Gastroesophageal sphincter (tissue), 4 donors: ENCODE measurements around the gene C7orf33. TPM values are rescaled to one million over a fixed set of nuclear protein-coding genes. Genes with fewer than 3 reads are reported as not detected.

ENCODE experiments used
- ATAC-seq: fragments of 150-250 bp; one replicate; pipeline ENCODE4 v1.9.1; 2016; ENCODE audit warnings: mild to moderate bottlenecking, moderate library complexity
- H3K27ac ChIP-seq, 4 donors: fragments of 200-600 bp; sonication (generic) in 3 of 4; 1 replicate in 3 of 4; 2 replicates in 1 of 4; pipeline ENCODE4 v1.5.1; 2016 to 2019
- H3K27me3 ChIP-seq: fragments of 200-600 bp; sonication (generic); one replicate; pipeline ENCODE4 v1.5.1; 2019
- H3K36me3 ChIP-seq, 2 donors: fragments of 200-600 bp; sonication (generic); one replicate each; pipeline ENCODE4 v1.5.1; 2019; ENCODE audit warnings: control low read depth in 1 of 2
- H3K4me1 ChIP-seq, 3 donors: fragments of 200-600 bp; sonication (generic); 1 replicate in 2 of 3; 2 replicates in 1 of 3; pipeline ENCODE4 v1.5.1; 2016 to 2019; ENCODE audit warnings: control low read depth in 2 of 3
- H3K4me3 ChIP-seq, 2 donors: fragments of 200-600 bp; sonication (generic); one replicate each; pipeline ENCODE4 v1.5.1; 2019; ENCODE audit warnings: mild to moderate bottlenecking in 1 of 2, moderate library complexity in 1 of 2
- H3K9me3 ChIP-seq, 3 donors: fragments of 200-600 bp; sonication (generic); one replicate each; pipeline ENCODE4 v1.5.1; 2017 to 2019; ENCODE audit warnings: control low read depth in 2 of 3
- EP300 ChIP-seq: sonication (generic); formaldehyde crosslinking; IDR thresholded peaks from one replicate; pipeline ENCODE4 v1.6.1; 2017; ENCODE audit warnings: antibody characterized with exemption, mild to moderate bottlenecking
- POLR2A ChIP-seq, 2 donors: fragments of 450-650 bp; IDR thresholded peaks; one replicate each; pipeline ENCODE4 v1.6.1; 2017; ENCODE audit warnings: antibody characterized with exemption in 2 of 2, mild to moderate bottlenecking in 2 of 2, moderate library complexity in 1 of 2
- POLR2AphosphoS5 ChIP-seq: sonication (generic); formaldehyde crosslinking; IDR thresholded peaks from one replicate; pipeline ENCODE4 v1.6.1; 2017; ENCODE audit warnings: antibody characterized with exemption
- WGBS, 2 donors: methylation state at CpG; one replicate each; pipeline ENCODE4 v1.1.5; 2018; ENCODE audit warnings: low coverage in 1 of 2; 5-methylcytosine and 5-hydroxymethylcytosine counted together
- total RNA-seq, 4 donors: library from RNA; depleted of rRNA; stranded (reverse); fragments of >200 nt; gene quantifications; one replicate each; pipeline ENCODE4 v1.1.0, GENCODE V29; 2016
- TF ChIP-seq, protein P1 (sequence below), 4 experiments: fragments of 200-600 bp in 2 of 4; fragments of 450-650 bp in 2 of 4; sonication (generic) in 1 of 4; IDR thresholded peaks; one replicate each; pipeline ENCODE4 v1.5.1; 2017 to 2019; ENCODE audit warnings: antibody characterized with exemption in 4 of 4, mild to moderate bottlenecking in 2 of 4, moderate library complexity in 2 of 4

Gene C7orf33
- total RNA-seq, 4 donors from 2014 or later: not detected

DNA sequence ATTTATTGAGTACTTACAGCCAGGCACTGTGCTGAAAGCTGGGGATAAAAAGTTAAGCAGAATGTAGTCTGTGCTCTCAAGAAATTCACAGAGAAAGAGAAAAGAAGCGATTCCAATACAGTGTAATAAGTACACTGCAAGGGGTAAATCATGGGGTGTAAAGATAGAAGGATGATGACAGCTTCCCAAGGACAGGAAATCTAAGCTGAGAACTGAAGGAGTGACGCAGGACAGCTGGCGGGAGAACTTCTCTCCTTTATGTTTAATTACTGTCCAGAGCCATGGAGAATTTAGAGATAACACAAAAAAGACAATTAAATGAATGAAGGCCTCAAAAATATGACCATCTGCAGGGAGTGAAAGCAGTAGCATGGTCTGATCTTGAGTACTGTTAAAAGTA lies 34.8 kb downstream of the C7orf33 start:
- peaks cover 15% of the 10 kb centered on the region for H3K27me3 ChIP-seq
- ATAC-seq: no peak
- H3K4me1 ChIP-seq: peaks cover 0 to 3% (median 0%) of the 10 kb centered on the region in 3 donors
- TF ChIP-seq POLR2A (IDR thresholded peaks at IDR 0.05) (no peak), POLR2AphosphoS5 (no peak), EP300 (no peak)
- TF ChIP-seq, protein P1, sequence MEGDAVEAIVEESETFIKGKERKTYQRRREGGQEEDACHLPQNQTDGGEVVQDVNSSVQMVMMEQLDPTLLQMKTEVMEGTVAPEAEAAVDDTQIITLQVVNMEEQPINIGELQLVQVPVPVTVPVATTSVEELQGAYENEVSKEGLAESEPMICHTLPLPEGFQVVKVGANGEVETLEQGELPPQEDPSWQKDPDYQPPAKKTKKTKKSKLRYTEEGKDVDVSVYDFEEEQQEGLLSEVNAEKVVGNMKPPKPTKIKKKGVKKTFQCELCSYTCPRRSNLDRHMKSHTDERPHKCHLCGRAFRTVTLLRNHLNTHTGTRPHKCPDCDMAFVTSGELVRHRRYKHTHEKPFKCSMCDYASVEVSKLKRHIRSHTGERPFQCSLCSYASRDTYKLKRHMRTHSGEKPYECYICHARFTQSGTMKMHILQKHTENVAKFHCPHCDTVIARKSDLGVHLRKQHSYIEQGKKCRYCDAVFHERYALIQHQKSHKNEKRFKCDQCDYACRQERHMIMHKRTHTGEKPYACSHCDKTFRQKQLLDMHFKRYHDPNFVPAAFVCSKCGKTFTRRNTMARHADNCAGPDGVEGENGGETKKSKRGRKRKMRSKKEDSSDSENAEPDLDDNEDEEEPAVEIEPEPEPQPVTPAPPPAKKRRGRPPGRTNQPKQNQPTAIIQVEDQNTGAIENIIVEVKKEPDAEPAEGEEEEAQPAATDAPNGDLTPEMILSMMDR (IDR thresholded peaks at IDR 0.05): no peak
- no peak overlapping the region for H3K27ac ChIP-seq
- H3K9me3 ChIP-seq: no peaks in the 10 kb centered on the region
- no peaks in the 10 kb centered on the region for H3K36me3 ChIP-seq
- H3K4me3 ChIP-seq: no peak overlapping the region
- WGBS, 2 donors: 57 to 66% methylated on average over 3 of the region's 3 CpGs

DNA sequence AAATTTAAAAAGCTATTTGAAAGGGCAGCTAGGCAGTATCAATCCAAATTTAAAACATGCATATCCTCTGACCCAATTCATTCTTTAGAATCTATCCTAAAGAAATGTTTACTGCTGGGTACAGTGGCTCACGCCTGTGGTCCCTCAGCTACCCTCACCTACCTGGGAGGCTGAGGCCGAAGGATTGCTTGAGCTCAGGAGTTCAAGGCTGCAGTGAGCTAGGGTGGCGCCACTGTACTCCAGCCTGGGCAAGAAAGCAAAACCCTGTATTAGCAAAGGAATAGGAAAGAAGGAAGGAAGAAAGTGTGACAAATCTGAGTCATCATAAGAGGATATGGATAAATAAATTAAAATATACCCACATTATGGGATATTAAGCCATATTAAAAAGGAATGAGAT lies 36.3 kb downstream of the C7orf33 start:
- Histone ChIP-seq H3K36me3 (no peaks in the 10 kb centered on the region), H3K27ac (no peak overlapping the region), H3K27me3 (peaks cover 16% of the 10 kb centered on the region), H3K4me3 (no peak overlapping the region), H3K4me1 (peaks cover 0 to 3% (median 0%) of the 10 kb centered on the region in 3 donors), H3K9me3 (no peaks in the 10 kb centered on the region)
- no peak for ATAC-seq
- WGBS, 2 donors: 60 to 70% methylated on average over 1 to 3 of the region's 3 CpGs
- TF ChIP-seq POLR2AphosphoS5: no peak
- TF ChIP-seq, protein P1 (IDR thresholded peaks at IDR 0.05): no peak
- TF ChIP-seq EP300: no peak

DNA sequence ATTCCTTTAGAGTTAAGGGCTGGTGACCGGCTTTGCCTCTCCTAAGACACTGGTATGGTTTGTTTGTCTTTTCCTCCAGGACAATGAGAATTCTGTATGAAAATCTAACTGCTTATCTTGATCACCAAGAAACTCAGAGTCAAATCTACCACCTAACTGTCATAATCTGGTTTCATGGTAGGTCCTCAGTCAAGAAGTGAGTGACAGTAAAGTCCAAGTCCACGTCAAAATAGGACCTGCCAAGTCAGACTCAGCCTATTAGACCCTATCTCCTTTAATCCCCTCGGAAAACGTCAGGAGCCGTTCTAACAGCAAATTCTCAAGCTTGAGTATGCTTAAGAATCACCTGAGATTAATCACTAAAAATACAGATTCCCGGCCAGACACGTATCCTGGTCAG lies 37.4 kb downstream of the C7orf33 start:
- TF ChIP-seq EP300: no peak
- TF ChIP-seq, protein P1 (IDR thresholded peaks at IDR 0.05): no peak
- TF ChIP-seq POLR2A (IDR thresholded peaks at IDR 0.05): no peak
- H3K36me3 ChIP-seq: no peaks in the 10 kb centered on the region
- WGBS, 2 donors: 75 to 88% methylated on average over 1 to 7 of the region's 7 CpGs
- no peaks in the 10 kb centered on the region for H3K9me3 ChIP-seq
- peaks cover 0 to 3% (median 0%) of the 10 kb centered on the region in 3 donors for H3K4me1 ChIP-seq
- ATAC-seq: no peak
- H3K4me3 ChIP-seq: no peak overlapping the region
- H3K27me3 ChIP-seq: peaks cover 16% of the 10 kb centered on the region
- no peak overlapping the region for H3K27ac ChIP-seq

DNA sequence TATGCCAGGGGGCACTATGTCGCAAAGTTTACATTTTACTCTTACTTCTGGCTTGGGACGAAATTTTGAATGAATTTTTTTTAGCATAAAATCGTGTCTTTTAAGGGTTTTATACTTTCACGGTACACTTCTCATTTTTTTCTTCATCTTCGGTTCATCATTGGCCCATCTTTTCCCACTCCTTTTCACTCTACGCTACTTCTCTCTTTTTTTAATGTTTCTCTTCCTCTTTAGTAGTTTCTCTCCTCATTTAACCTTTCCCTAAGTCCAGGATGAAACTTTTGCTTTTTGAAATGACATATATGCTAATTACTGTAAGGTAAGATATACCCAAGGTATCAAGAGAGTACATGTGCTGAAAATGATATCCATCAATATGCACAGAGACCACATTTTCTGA lies 39.5 kb downstream of the C7orf33 start:
- no peak for ATAC-seq
- 80 to 84% methylated on average over 6 of the region's 6 CpGs for WGBS, 2 donors
- Histone ChIP-seq H3K27me3 (peaks cover 16% of the 10 kb centered on the region), H3K4me3 (no peak overlapping the region), H3K27ac (no peak overlapping the region), H3K9me3 (no peaks in the 10 kb centered on the region), H3K36me3 (no peaks in the 10 kb centered on the region), H3K4me1 (no peaks in the 10 kb centered on the region)
- TF ChIP-seq POLR2A (IDR thresholded peaks at IDR 0.05): no peak
- TF ChIP-seq, protein P1 (IDR thresholded peaks at IDR 0.05): no peak
- TF ChIP-seq EP300: no peak
- TF ChIP-seq POLR2AphosphoS5: no peak

DNA sequence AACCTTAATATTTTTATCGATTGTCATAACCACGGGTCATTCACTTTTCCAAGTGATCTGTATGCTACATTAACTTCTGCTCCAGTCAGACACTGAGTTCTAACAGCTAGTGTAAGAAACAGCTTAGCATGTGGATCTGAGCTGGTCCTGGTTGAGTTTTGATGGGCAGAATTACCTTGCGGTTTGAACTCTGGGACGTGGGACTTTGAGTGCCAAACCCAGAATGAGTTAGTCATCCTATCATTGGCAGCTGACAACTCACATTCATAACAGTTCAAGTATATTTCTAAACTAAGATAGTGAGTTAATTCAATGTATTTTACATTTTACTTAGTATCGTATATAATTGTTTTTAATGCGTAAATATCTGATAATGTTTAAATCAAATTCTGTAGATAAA lies 43.2 kb downstream of the C7orf33 start:
- H3K4me3 ChIP-seq: no peak overlapping the region
- H3K27ac ChIP-seq: no peak overlapping the region
- peaks cover 11% of the 10 kb centered on the region for H3K27me3 ChIP-seq
- TF ChIP-seq, protein P1 (IDR thresholded peaks at IDR 0.05): no peak
- TF ChIP-seq POLR2AphosphoS5 (no peak), EP300 (no peak), POLR2A (IDR thresholded peaks at IDR 0.05) (no peak)
- H3K4me1 ChIP-seq: no peaks in the 10 kb centered on the region
- no peaks in the 10 kb centered on the region for H3K9me3 ChIP-seq
- no peak for ATAC-seq
- no peaks in the 10 kb centered on the region for H3K36me3 ChIP-seq
- 75 to 91% methylated on average over 6 of the region's 6 CpGs for WGBS, 2 donors
